Measurements from ENCODE around the gene PABPN1L.

Gene PABPN1L

GRCh38 chr16:88888057-88888456 lies 21.6 kb upstream of the PABPN1L start:
- in situ Hi-C loops (cut with HindIII; ENCODE audit: low sequenced_read_pairs), result no loop called here
- H3K4me3 ChIP-seq (ENCODE audit: low read depth, low read length), result no peak overlapping the region
- no peak for TF ChIP-seq CTCF (IDR thresholded peaks at IDR 0.05; ENCODE audit: low read depth, low read length)
- DNase-seq (ENCODE audit: low read depth, low spot score), result no peak

- no peak overlapping the region for H3K4me3 ChIP-seq (ENCODE audit: low read depth, low read length)
- in situ Hi-C loops (cut with HindIII; ENCODE audit: low sequenced_read_pairs), result no loop called here
- TF ChIP-seq CTCF (IDR thresholded peaks at IDR 0.05; ENCODE audit: low read depth, low read length), result no peak
- DNase-seq (ENCODE audit: low read depth, low spot score), result no peak
These were observed 20.5 kb upstream of the PABPN1L start for GRCh38 chr16:88886845-88887521.

- H3K4me3 ChIP-seq (ENCODE audit: low read depth, low read length), result no peak overlapping the region
- no peak for TF ChIP-seq CTCF (IDR thresholded peaks at IDR 0.05; ENCODE audit: low read depth, low read length)
- in situ Hi-C loops (cut with HindIII; ENCODE audit: low sequenced_read_pairs), result no loop called here
- DNase-seq (ENCODE audit: low read depth, low spot score), result no peak
These were observed 20.0 kb upstream of the PABPN1L start for GRCh38 chr16:88886420-88886844.

DNA sequence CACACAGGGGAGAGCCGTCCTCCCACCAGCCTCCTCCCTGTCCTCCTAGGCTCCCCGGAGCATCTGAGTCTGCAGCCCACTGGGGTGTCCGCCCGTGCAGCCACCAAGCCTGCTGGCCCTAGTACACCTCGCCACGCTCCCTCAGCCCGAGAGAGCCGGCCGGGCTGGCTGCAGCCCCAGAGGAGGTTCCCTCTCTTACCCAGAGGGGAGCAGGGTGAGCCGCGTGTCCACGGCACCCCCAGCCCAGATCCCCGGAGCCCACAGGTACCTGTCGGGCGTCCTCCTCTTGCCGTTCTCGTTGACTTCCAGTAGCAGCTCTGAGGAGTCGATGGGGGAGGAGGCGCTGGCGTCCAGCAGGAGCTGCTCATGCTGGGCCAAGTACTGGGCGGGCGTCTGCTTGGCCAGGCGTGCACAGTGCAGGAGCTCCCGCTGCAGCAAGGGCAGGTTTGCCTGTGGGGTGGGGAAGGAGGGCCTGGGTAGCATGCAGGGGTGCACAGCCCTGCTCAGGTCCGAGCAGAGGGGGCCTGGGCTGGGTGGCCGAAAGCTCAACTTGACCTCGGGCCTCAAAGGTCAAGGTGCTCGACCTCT lies 19.3 kb upstream of the PABPN1L start:
- in situ Hi-C loops (cut with HindIII; ENCODE audit: low sequenced_read_pairs), result no loop called here
- H3K4me3 ChIP-seq (ENCODE audit: low read depth, low read length), result no peak overlapping the region
- DNase-seq (ENCODE audit: low read depth, low spot score), result no peak
- TF ChIP-seq CTCF (IDR thresholded peaks at IDR 0.05; ENCODE audit: low read depth, low read length), result no peak

GRCh38 chr16:88884569-88885271 lies 18.3 kb upstream of the PABPN1L start:
- H3K4me3 ChIP-seq (ENCODE audit: low read depth, low read length), result no peak overlapping the region
- no peak for TF ChIP-seq CTCF (IDR thresholded peaks at IDR 0.05; ENCODE audit: low read depth, low read length)
- no peak for DNase-seq (ENCODE audit: low read depth, low spot score)
- in situ Hi-C loops (cut with HindIII; ENCODE audit: low sequenced_read_pairs), result no loop called here

GRCh38 chr16:88883946-88884345 lies 17.5 kb upstream of the PABPN1L start:
- TF ChIP-seq CTCF (IDR thresholded peaks at IDR 0.05; ENCODE audit: low read depth, low read length), result no peak
- in situ Hi-C loops (cut with HindIII; ENCODE audit: low sequenced_read_pairs), result no loop called here
- DNase-seq (ENCODE audit: low read depth, low spot score), result no peak
- H3K4me3 ChIP-seq (ENCODE audit: low read depth, low read length), result no peak overlapping the region
